ENCODE results near the gene ASB2. TPM values are rescaled to one million over a fixed set of nuclear protein-coding genes. Genes with fewer than 3 reads are reported as not detected.

ASB2 gene
- total and polyA plus RNA-seq, 2 of the 4 experiments (the other 2 are of a cell fraction) = 0.54 to 0.77 TPM

- Histone ChIP-seq H3K36me3 (ENCODE audit: control insufficient read depth, insufficient read depth, low read length) (no peaks in the 10 kb centered on the region), H3K27me3 (ENCODE audit: control insufficient read depth, insufficient read depth, low read length) (no peaks in the 10 kb centered on the region; the same call in 1 of the 2 replicates), H3K56ac (ENCODE audit: extremely low read depth, insufficient read depth, low read length) (no peak overlapping the region), H2BK5ac (ENCODE audit: low read depth, low read length, poor library complexity, severe bottlenecking) (no peak overlapping the region), H2AK5ac (ENCODE audit: low read depth, low read length) (peak overlapping the region; percentile 93), H4K91ac (ENCODE audit: insufficient read depth, low read depth, low read length) (peak overlapping the region; percentile 77), H3K4me1 (ENCODE audit: control insufficient read depth, insufficient read depth, low read length) (peaks cover 18% of the 10 kb centered on the region), H4K20me1 (ENCODE audit: insufficient read depth, low read length) (no peaks in the 10 kb centered on the region), H2BK15ac (ENCODE audit: low read depth, low read length) (peak overlapping the region; percentile 79; the same call in 1 of the 3 replicates), H2BK120ac (ENCODE audit: low read depth, low read length) (peak overlapping the region; percentile 82), H3K79me1 (ENCODE audit: low read depth in 1 of 2, low read length in 2 of 2) (no peaks in the 10 kb centered on the region), H4K5ac (ENCODE audit: low read depth, low read length) (peak overlapping the region; percentile 67; the same call in 1 of the 2 replicates), H3K4ac (ENCODE audit: low read depth, low read length) (peak overlapping the region; percentile 70), H3K9ac (ENCODE audit: low read depth, low read length) (no peak overlapping the region), H3K9me3 (ENCODE audit: control insufficient read depth, insufficient read depth, low read length) (peaks cover 2% of the 10 kb centered on the region; the same call in 1 of the 2 replicates), H2AK9ac (replicated peaks; ENCODE audit: low read depth, low read length, poor library complexity) (peak overlapping the region; percentile 0), H2AFZ (replicated peaks; ENCODE audit: low read length, poor library complexity) (no peak overlapping the region), H3K4me2 (ENCODE audit: low read depth, low read length) (no peak overlapping the region), H3K23ac (ENCODE audit: low read depth, low read length) (no peak overlapping the region), H3K14ac (replicated peaks; ENCODE audit: low read depth, low read length) (no peak overlapping the region; the same call in 1 of the 2 replicates), H2BK20ac (ENCODE audit: low read depth, low read length) (peak overlapping the region; percentile 64), H3K9me1 (ENCODE audit: insufficient read depth, low read length) (peaks cover 18% of the 10 kb centered on the region; the same call in 1 of the 2 replicates), H3K18ac (ENCODE audit: low read depth, low read length) (peak overlapping the region; percentile 56; the same call in 1 of the 2 replicates), H4K8ac (ENCODE audit: low read depth in 2 of 2, low read length in 2 of 2) (peak overlapping the region; percentile 32 to 74; a peak in 3 of 4 replicates), H3K27ac (ENCODE audit: insufficient read depth, low read length) (peak overlapping the region; percentile 58), H3K4me3 (ENCODE audit: insufficient read depth, low read depth, low read length) (no peak overlapping the region)
- ATAC-seq (ENCODE audit: low read depth) (no peak), DNase-seq (no peak)
- ChIA-PET POLR2A (ENCODE audit: unreplicated experiment) (no interaction called here), CTCF (interaction anchor here (0.9 kb wide), 1 partner anchor 37 kb away, joined by 3 read pairs; no protein-coding TSS in a partner anchor)
- WGBS, 2 experiments (ENCODE audit: extremely low coverage in 2 of 2, insufficient read length in 1 of 2) = 100% methylated on average over 1 of the region's 5 CpGs; no CpG with 5 or more reads in 1 of the 2 experiments
- intact Hi-C loops (cut with micrococcal nuclease) (no loop called here), in situ Hi-C loops (cut with MboI; ENCODE audit: low sequenced_read_pairs) (no loop called here), dilution Hi-C loops (cut with HindIII; ENCODE audit: low sequenced_read_pairs, unreplicated experiment) (no loop called here)
- BruUV-seq (replicated peaks) = no TSS peak
- TF ChIP-seq CTCF (conservative IDR thresholded peaks at IDR 0.05; ENCODE audit: low read depth, low read length) (no peak), MAFK (IDR thresholded peaks at IDR 0.05; ENCODE audit: low read depth, low read length) (no peak), BHLHE40 (IDR thresholded peaks at IDR 0.05; ENCODE audit: low read depth, low read length) (no peak), RCOR1 (IDR thresholded peaks at IDR 0.05; ENCODE audit: insufficient replicate concordance, low read length) (no peak), RAD21 (IDR thresholded peaks at IDR 0.05; ENCODE audit: low read length) (no peak), ELK1 (IDR thresholded peaks at IDR 0.05; ENCODE audit: borderline replicate concordance, low read depth, low read length) (no peak), MAZ (IDR thresholded peaks at IDR 0.05; ENCODE audit: borderline replicate concordance, low read depth, low read length) (no peak), FOS (IDR thresholded peaks at IDR 0.05; ENCODE audit: low read depth, low read length) (no peak), USF2 (IDR thresholded peaks at IDR 0.05; ENCODE audit: low read depth, low read length) (no peak), MXI1 (IDR thresholded peaks at IDR 0.05; ENCODE audit: borderline replicate concordance, low read depth, low read length) (no peak), POLR2A (IDR thresholded peaks at IDR 0.05; ENCODE audit: low read depth, low read length) (no peak), RFX5 (IDR thresholded peaks at IDR 0.05; ENCODE audit: low read depth, low read length) (no peak), NFE2L2 (IDR thresholded peaks at IDR 0.05; ENCODE audit: low read depth, low read length) (no peak), CHD1 (IDR thresholded peaks at IDR 0.05; ENCODE audit: low read depth, low read length) (no peak), CEBPB (IDR thresholded peaks at IDR 0.05; ENCODE audit: low read depth, low read length) (no peak)
These were observed 801 bp upstream of the ASB2 start for GRCh38 chr14:93977171-93977570.

All from IMR-90 (cell line).